H9 (cell line): ENCODE measurements around the gene C1orf21. TPM values are rescaled to one million over a fixed set of nuclear protein-coding genes. Genes with fewer than 3 reads are reported as not detected.

Experiments
- DNase-seq: peaks from one replicate; pipeline ENCODE4 v3.0.0-alpha.2; 2017
- H2AFZ ChIP-seq: one replicate; pipeline ENCODE4 v1.6.1; 2013; ENCODE audit warnings: mild to moderate bottlenecking, low read length, control low read depth, moderate library complexity
- H2AK5ac ChIP-seq: 2 replicates; pipeline ENCODE4 v1.6.1; 2013; ENCODE audit warnings: low read length, control low read depth, mixed read lengths; ENCODE audit not compliant: insufficient read length
- H2BK120ac ChIP-seq: one replicate; pipeline ENCODE4 v1.6.1; 2013; ENCODE audit warnings: low read depth, mild to moderate bottlenecking, low read length, control low read depth, inconsistent platforms; ENCODE audit not compliant: poor library complexity, severe bottlenecking
- H2BK12ac ChIP-seq: 2 replicates; pipeline ENCODE4 v1.6.1; 2013; ENCODE audit warnings: low read length, control low read depth, mixed read lengths, low read depth; ENCODE audit not compliant: insufficient read length
- H2BK15ac ChIP-seq: 2 replicates; pipeline ENCODE4 v1.6.1; 2013; ENCODE audit warnings: low read depth, low read length, control low read depth
- H2BK20ac ChIP-seq: one replicate; pipeline ENCODE4 v1.6.1; 2013; ENCODE audit warnings: low read depth, mild to moderate bottlenecking, low read length, control low read depth, inconsistent platforms; ENCODE audit not compliant: poor library complexity, severe bottlenecking
- H2BK5ac ChIP-seq: 2 replicates; pipeline ENCODE4 v1.6.1; 2013; ENCODE audit warnings: low read length, control low read depth, mixed read lengths; ENCODE audit not compliant: insufficient read length
- H3K14ac ChIP-seq: 2 replicates; pipeline ENCODE4 v1.6.1; 2013; ENCODE audit warnings: low read length, control low read depth; ENCODE audit not compliant: insufficient read depth
- H3K18ac ChIP-seq: 2 replicates; pipeline ENCODE4 v1.6.1; 2013; ENCODE audit warnings: low read depth, mild to moderate bottlenecking, mixed read lengths, low read length, control low read depth; ENCODE audit not compliant: insufficient read length
- H3K23ac ChIP-seq: 2 replicates; pipeline ENCODE4 v1.6.1; 2013; ENCODE audit warnings: low read length, control low read depth, mixed read lengths, low read depth; ENCODE audit not compliant: insufficient read length
- H3K23me2 ChIP-seq: 2 replicates; pipeline ENCODE4 v1.6.1; 2013; ENCODE audit warnings: low read depth, mild to moderate bottlenecking, mixed read lengths, low read length, control low read depth; ENCODE audit not compliant: insufficient read length, poor library complexity, severe bottlenecking
- H3K27ac ChIP-seq: 2 replicates; pipeline ENCODE4 v1.5.1; 2013; ENCODE audit warnings: low read length, control low read depth, mixed read lengths, low read depth; ENCODE audit not compliant: insufficient read length
- H3K27me3 ChIP-seq: 2 replicates; pipeline ENCODE4 v1.6.1; 2013; ENCODE audit warnings: low read length, control low read depth, inconsistent platforms; ENCODE audit not compliant: insufficient read depth
- H3K4ac ChIP-seq: 2 replicates; pipeline ENCODE4 v1.6.1; 2013; ENCODE audit warnings: low read depth, mild to moderate bottlenecking, control low read depth, inconsistent platforms, low read length, moderate library complexity
- H3K4me1 ChIP-seq: 2 replicates; pipeline ENCODE4 v1.6.1; 2013; ENCODE audit warnings: low read length, control low read depth, inconsistent platforms; ENCODE audit not compliant: insufficient read depth
- H3K4me2 ChIP-seq: 2 replicates; pipeline ENCODE4 v1.6.1; 2013; ENCODE audit warnings: low read length, control low read depth, mixed read lengths; ENCODE audit not compliant: insufficient read length, insufficient read depth
- H3K56ac ChIP-seq: 2 replicates; pipeline ENCODE4 v1.6.1; 2013; ENCODE audit warnings: low read depth, mild to moderate bottlenecking, mixed read lengths, low read length, control low read depth; ENCODE audit not compliant: insufficient read length
- H3K79me1 ChIP-seq: 2 replicates; pipeline ENCODE4 v1.6.1; 2013; ENCODE audit warnings: low read depth, mild to moderate bottlenecking, moderate library complexity, low read length, control low read depth, inconsistent platforms; ENCODE audit not compliant: insufficient read depth, poor library complexity, severe bottlenecking
- H3K79me2 ChIP-seq: 2 replicates; pipeline ENCODE4 v1.6.1; 2013; ENCODE audit warnings: low read length, control low read depth, inconsistent platforms; ENCODE audit not compliant: insufficient read depth
- H3K9ac ChIP-seq: 2 replicates; pipeline ENCODE4 v1.6.1; 2013; ENCODE audit warnings: low read length, control low read depth, mixed read lengths; ENCODE audit not compliant: insufficient read length; ENCODE audit errors: extremely low read depth
- H3K9me3 ChIP-seq: one replicate; pipeline ENCODE4 v1.6.1; 2013; ENCODE audit warnings: low read depth, low read length, inconsistent platforms; ENCODE audit not compliant: control insufficient read depth
- H3T11ph ChIP-seq: one replicate; pipeline ENCODE4 v1.6.1; 2013; ENCODE audit warnings: mild to moderate bottlenecking, low read length, control low read depth, inconsistent platforms
- H4K20me1 ChIP-seq: one replicate; pipeline ENCODE4 v1.6.1; 2013; ENCODE audit not compliant: control insufficient read depth, insufficient read length, insufficient read depth
- H4K5ac ChIP-seq: 2 replicates; pipeline ENCODE4 v1.6.1; 2013; ENCODE audit warnings: low read depth, mild to moderate bottlenecking, mixed read lengths, low read length, control low read depth; ENCODE audit not compliant: insufficient read length
- H4K8ac ChIP-seq: replicated peaks from 2 replicates; pipeline ENCODE4 v1.6.1; 2013; ENCODE audit warnings: low read length, control low read depth, mixed read lengths, low read depth; ENCODE audit not compliant: insufficient read length
- H4K91ac ChIP-seq: 2 replicates; pipeline ENCODE4 v1.6.1; 2013; ENCODE audit warnings: low read depth, mild to moderate bottlenecking, moderate library complexity, mixed read lengths, low read length, control low read depth; ENCODE audit not compliant: insufficient read length
- H3K27ac Mint-ChIP-seq, 3 experiments: 2 replicates in 2 of 3; 3 replicates in 1 of 3; pipeline ENCODE4 v1.8.0; 2020 to 2021; ENCODE audit warnings: mixed read lengths in 3 of 3, mild to moderate bottlenecking in 1 of 3, moderate library complexity in 1 of 3
- H3K27me3 Mint-ChIP-seq: 2 replicates; pipeline ENCODE4 v1.8.0; 2021; ENCODE audit warnings: low read depth, mild to moderate bottlenecking, moderate library complexity, mixed read lengths
- H3K36me3 Mint-ChIP-seq, 3 experiments: 2 replicates in 2 of 3; 3 replicates in 1 of 3; pipeline ENCODE4 v1.8.0; 2020 to 2021; ENCODE audit warnings: low read depth in 3 of 3, mixed read lengths in 3 of 3; ENCODE audit not compliant: insufficient read depth in 1 of 3
- H3K4me1 Mint-ChIP-seq, 2 experiments: 2 replicates each; pipeline ENCODE4 v1.8.0; 2020; ENCODE audit warnings: mixed read lengths in 2 of 2
- H3K4me3 Mint-ChIP-seq, 2 experiments: 2 replicates in 1 of 2; 3 replicates in 1 of 2; pipeline ENCODE4 v1.8.0; 2020 to 2021; ENCODE audit warnings: mild to moderate bottlenecking in 2 of 2, mixed read lengths in 2 of 2, moderate library complexity in 1 of 2
- H3K9me3 Mint-ChIP-seq, 2 experiments: 2 replicates in 1 of 2; 3 replicates in 1 of 2; pipeline ENCODE4 v1.8.0; 2020; ENCODE audit warnings: mild to moderate bottlenecking in 2 of 2, mixed read lengths in 2 of 2, moderate library complexity in 1 of 2
- WGBS: extraction: QIAGEN DNeasy Blood & Tissue Kit; methylation state at CpG from one replicate; pipeline ENCODE4 v1.1.7; 2013; ENCODE audit warnings: missing lambda C conversion rate, low lambda C conversion rate, mixed read lengths; ENCODE audit not compliant: insufficient read length; ENCODE audit errors: extremely low coverage; 5-methylcytosine and 5-hydroxymethylcytosine counted together
- total RNA-seq: library from RNA; stranded (reverse); gene quantifications from 2 replicates; pipeline ENCODE4 v1.2.1, GENCODE V29; 2021
- TF ChIP-seq, protein P1 (sequence below): fragments of 200-600 bp; sonication (generic); conservative IDR thresholded peaks from 3 replicates; pipeline ENCODE4 v1.8.0; 2021; ENCODE audit warnings: antibody characterized with exemption, mild to moderate bottlenecking

Gene C1orf21
- total RNA-seq, 1 experiment from 2014 or later = 36.0 TPM

DNA sequence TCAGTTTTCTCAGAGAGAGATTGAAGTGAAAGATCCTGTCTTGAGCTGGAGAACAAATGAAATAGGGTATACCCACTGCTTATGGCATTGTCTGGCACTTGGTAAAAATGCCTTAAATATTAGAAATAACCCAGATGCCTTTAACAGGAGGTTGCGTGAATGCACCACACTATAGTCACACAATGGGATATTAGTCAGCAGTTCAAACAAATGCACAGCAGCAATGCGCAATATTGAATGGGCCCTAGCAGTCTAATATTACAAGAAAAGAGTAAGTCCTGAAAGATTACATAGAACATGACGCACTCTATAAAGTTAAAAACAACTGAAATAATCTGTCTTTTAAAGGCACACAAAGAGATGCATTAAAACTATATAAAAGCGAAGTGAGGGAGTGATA, 206.8 kb downstream of the C1orf21 start:
- WGBS = no CpG with 5 or more reads among the region's 4 CpGs
- no peaks in the 10 kb centered on the region for H3K9me3 Mint-ChIP-seq
- H3K4me1 Mint-ChIP-seq = peaks cover 3 to 10% of the 10 kb centered on the region in 2 experiments; a peak in 3 of 4 replicates

More for the DNA sequence above, 206.8 kb downstream of the C1orf21 start:
- Histone ChIP-seq H4K5ac (no peak overlapping the region), H2BK120ac (no peak overlapping the region), H3K18ac (no peak overlapping the region), H2BK20ac (no peak overlapping the region), H3K79me1 (no peaks in the 10 kb centered on the region), H3K23me2 (no peaks in the 10 kb centered on the region), H2AK5ac (no peak overlapping the region), H3K4me2 (no peak overlapping the region), H2BK15ac (no peak overlapping the region), H4K20me1 (no peaks in the 10 kb centered on the region), H4K8ac (no peak overlapping the region), H2BK5ac (no peak overlapping the region), H2AFZ (no peak overlapping the region), H3K4me1 (no peaks in the 10 kb centered on the region), H4K91ac (no peak overlapping the region), H3K23ac (no peak overlapping the region), H3K56ac (no peak overlapping the region), H3K4ac (no peak overlapping the region), H3K79me2 (no peaks in the 10 kb centered on the region), H2BK12ac (no peak overlapping the region), H3K9ac (no peak overlapping the region), H3K9me3 (no peaks in the 10 kb centered on the region), H3K27me3 (no peaks in the 10 kb centered on the region), H3T11ph (no peak overlapping the region), H3K14ac (no peak overlapping the region), H3K27ac (no peak overlapping the region)
- no peak overlapping the region for H3K4me3 Mint-ChIP-seq
- H3K27me3 Mint-ChIP-seq = no peaks in the 10 kb centered on the region
- peaks cover 1 to 22% (median 7%) of the 10 kb centered on the region in 3 experiments; a peak in 4 of 7 replicates for H3K36me3 Mint-ChIP-seq
- H3K27ac Mint-ChIP-seq = no peak overlapping the region
- TF ChIP-seq, protein P1, sequence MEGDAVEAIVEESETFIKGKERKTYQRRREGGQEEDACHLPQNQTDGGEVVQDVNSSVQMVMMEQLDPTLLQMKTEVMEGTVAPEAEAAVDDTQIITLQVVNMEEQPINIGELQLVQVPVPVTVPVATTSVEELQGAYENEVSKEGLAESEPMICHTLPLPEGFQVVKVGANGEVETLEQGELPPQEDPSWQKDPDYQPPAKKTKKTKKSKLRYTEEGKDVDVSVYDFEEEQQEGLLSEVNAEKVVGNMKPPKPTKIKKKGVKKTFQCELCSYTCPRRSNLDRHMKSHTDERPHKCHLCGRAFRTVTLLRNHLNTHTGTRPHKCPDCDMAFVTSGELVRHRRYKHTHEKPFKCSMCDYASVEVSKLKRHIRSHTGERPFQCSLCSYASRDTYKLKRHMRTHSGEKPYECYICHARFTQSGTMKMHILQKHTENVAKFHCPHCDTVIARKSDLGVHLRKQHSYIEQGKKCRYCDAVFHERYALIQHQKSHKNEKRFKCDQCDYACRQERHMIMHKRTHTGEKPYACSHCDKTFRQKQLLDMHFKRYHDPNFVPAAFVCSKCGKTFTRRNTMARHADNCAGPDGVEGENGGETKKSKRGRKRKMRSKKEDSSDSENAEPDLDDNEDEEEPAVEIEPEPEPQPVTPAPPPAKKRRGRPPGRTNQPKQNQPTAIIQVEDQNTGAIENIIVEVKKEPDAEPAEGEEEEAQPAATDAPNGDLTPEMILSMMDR = no peak
- no peak for DNase-seq
